GM12878 (cell line): ENCODE measurements around the gene PSMD13. TPM values are rescaled to one million over a fixed set of nuclear protein-coding genes. Genes with fewer than 3 reads are reported as not detected.

Experiments used
- ATAC-seq: fragments of 200-7000 bp; cut with Tn5 transposase; 3 replicates; pipeline ENCODE4 v1.9.1; 2020; ENCODE audit warnings: mild to moderate bottlenecking, moderate library complexity
- BruUV-seq: library from RNA; stranded (reverse); fragments of 400-500 nt; replicated peaks from 2 replicates; lab custom pipeline; 2021; lab: Mats Ljungman, UMichigan
- CTCF ChIA-PET: fragments of 300-600 bp; sonication (Branson Sonifier 250); formaldehyde crosslinking; extraction: SDS; loops from one replicate; lab custom pipeline; 2021; ENCODE audit warnings: inconsistent platforms; lab: Yijun Ruan, JAX
- POLR2A ChIA-PET: fragments of 350-600 bp; formaldehyde crosslinking; extraction: SDS; loops from one replicate; lab custom pipeline; 2021; ENCODE audit warnings: inconsistent platforms; lab: Charles Lee
- RAD21 ChIA-PET: fragments of 300-600 bp; sonication (Branson Sonifier 250); formaldehyde crosslinking; loops from one replicate; lab custom pipeline; 2023; ENCODE audit warnings: antibody characterized with exemption; ENCODE audit not compliant: unreplicated experiment; lab: Charles Lee
- SMC1A ChIA-PET: fragments of 300-600 bp; sonication (Branson Sonifier 250); formaldehyde crosslinking; loops from one replicate; lab custom pipeline; 2023; ENCODE audit not compliant: unreplicated experiment, uncharacterized antibody; lab: Charles Lee
- DNase-seq: peaks from one replicate; pipeline ENCODE4 v3.0.0-alpha.2; 2011; ENCODE audit warnings: low read depth, low spot score
- FAIRE-seq: peaks from 3 replicates; lab custom pipeline; 2011; peaks lifted over from hg19 to GRCh38; lab: Jason Lieb, UNC
- H2AFZ ChIP-seq: 2 replicates; pipeline ENCODE4 v1.6.0; 2011; ENCODE audit warnings: low read depth, low read length, control low read depth; ENCODE audit not compliant: control insufficient read depth
- H3K27ac ChIP-seq: 2 replicates; pipeline ENCODE4 v1.5.1; 2011; ENCODE audit warnings: control low read depth; ENCODE audit not compliant: control insufficient read depth, insufficient read depth
- H3K27me3 ChIP-seq, 2 experiments: replicated peaks in 1 of 2; 2 replicates each; pipeline versions ENCODE4 v1.6.0 to v1.6.1; 2011; ENCODE audit warnings: low read length in 1 of 2; ENCODE audit not compliant: control insufficient read depth in 2 of 2, insufficient read depth in 2 of 2
- H3K36me3 ChIP-seq, 2 experiments: 2 replicates each; pipeline ENCODE4 v1.5.1; 2011; ENCODE audit warnings: low read length in 1 of 2; ENCODE audit not compliant: control insufficient read depth in 2 of 2, insufficient read depth in 2 of 2
- H3K4me1 ChIP-seq: 2 replicates; pipeline ENCODE4 v1.6.1; 2011; ENCODE audit warnings: mild to moderate bottlenecking, low read length, moderate library complexity, mixed read lengths; ENCODE audit not compliant: control insufficient read depth, insufficient read depth
- H3K4me2 ChIP-seq: 2 replicates; pipeline ENCODE4 v1.6.0; 2011; ENCODE audit warnings: control low read depth; ENCODE audit not compliant: control insufficient read depth, insufficient read depth
- H3K4me3 ChIP-seq: fragments of 200-600 bp; sonication (generic); 2 replicates; pipeline ENCODE4 v1.5.1; 2016
- H3K79me2 ChIP-seq: 2 replicates; pipeline ENCODE4 v1.6.0; 2011; ENCODE audit warnings: low read length; ENCODE audit not compliant: control insufficient read depth, insufficient read depth
- H3K9ac ChIP-seq: 2 replicates; pipeline ENCODE4 v1.8.0; 2011; ENCODE audit warnings: low read length, control low read depth, mixed read lengths; ENCODE audit not compliant: control insufficient read depth, insufficient read depth
- H3K9me3 ChIP-seq: replicated peaks from 3 replicates; pipeline ENCODE4 v1.5.1; 2011; ENCODE audit warnings: mild to moderate bottlenecking, low read length; ENCODE audit not compliant: control insufficient read depth, insufficient read depth
- H4K20me1 ChIP-seq: 2 replicates; pipeline ENCODE4 v1.6.0; 2011; ENCODE audit not compliant: control insufficient read depth, insufficient read depth
- CBFB ChIP-seq: IDR thresholded peaks from 2 replicates; pipeline ENCODE4 v1.6.1; 2016; ENCODE audit warnings: antibody characterized with exemption, low read depth
- EED ChIP-seq: sonication (generic); IDR thresholded peaks from 2 replicates; pipeline ENCODE4 v1.6.1; 2016; ENCODE audit warnings: antibody characterized with exemption, low read depth
- GATAD2B ChIP-seq: fragments of 450-650 bp; conservative IDR thresholded peaks from 2 replicates; pipeline ENCODE4 v1.6.1; 2017; ENCODE audit warnings: low read depth, mild to moderate bottlenecking, moderate library complexity
- HDAC6 ChIP-seq: fragments of 200-600 bp; sonication (generic); IDR thresholded peaks from one replicate; pipeline ENCODE4 v1.8.0; 2017; ENCODE audit warnings: antibody characterized with exemption; ENCODE audit not compliant: unreplicated experiment
- IKZF1 ChIP-seq: fragments of 450-650 bp; conservative IDR thresholded peaks from 2 replicates; pipeline ENCODE4 v1.6.1; 2017; ENCODE audit warnings: antibody characterized with exemption, mild to moderate bottlenecking
- MEF2B ChIP-seq: fragments of 450-650 bp; IDR thresholded peaks from 2 replicates; pipeline ENCODE4 v1.6.1; 2018; ENCODE audit warnings: mild to moderate bottlenecking, moderate library complexity; ENCODE audit not compliant: partially characterized antibody, poor library complexity, severe bottlenecking
- NBN ChIP-seq: fragments of 450-650 bp; IDR thresholded peaks from 2 replicates; pipeline ENCODE4 v1.6.1; 2016
- RFX5 ChIP-seq: IDR thresholded peaks from 2 replicates; pipeline ENCODE4 v1.6.1; 2011; ENCODE audit warnings: low read depth, low read length, improper control_type of control experiment
- SIX5 ChIP-seq: IDR thresholded peaks from 2 replicates; pipeline ENCODE4 v1.6.1; 2011; ENCODE audit warnings: mild to moderate bottlenecking, low read depth, low read length, moderate library complexity; ENCODE audit not compliant: severe bottlenecking
- ZNF207 ChIP-seq: fragments of 450-650 bp; IDR thresholded peaks from 2 replicates; pipeline ENCODE4 v1.6.1; 2014; ENCODE audit warnings: antibody characterized with exemption, mild to moderate bottlenecking, borderline replicate concordance
- WGBS: methylation state at CpG from one replicate; pipeline ENCODE4 v1.1.6; 2016; ENCODE audit warnings: low lambda C conversion rate; ENCODE audit not compliant: insufficient replicate concordance, insufficient coverage; ENCODE audit errors: missing lambda C conversion rate; 5-methylcytosine and 5-hydroxymethylcytosine counted together
- in situ Hi-C: fragments of 300-500 bp; cut with MboI; formaldehyde crosslinking; loops from 9 replicates; pipeline ENCODE4 v1.14.3; 2018; ENCODE audit warnings: mixed read lengths
- intact Hi-C: fragments of 100-400 bp; cut with micrococcal nuclease; formaldehyde crosslinking; loops from one replicate; pipeline ENCODE4 v1.14.2; 2022; ENCODE audit not compliant: unreplicated experiment
- polyA plus RNA-seq, 11 experiments: library from polyadenylated mRNA; depleted of rRNA in 4 of 11; unstranded in 6 of 11; stranded (reverse) in 5 of 11; fragments of >200 nt; fragmentation: Nextera tagmentation in 4 of 11; fragmentation: Illumina TruSeq in 1 of 11; extraction: Ambion mirVana in 4 of 11; extraction: Trizol in 1 of 11; gene quantifications; 1 replicate in 1 of 11; 2 replicates in 10 of 11; pipeline versions ENCODE4 v1.2.1 to v1.2.3, GENCODE V29; 2011 to 2016; ENCODE audit warnings: inconsistent platforms in 2 of 11, missing spikeins in 2 of 11, low read depth in 1 of 11
- total RNA-seq, 4 experiments: library from RNA; depleted of rRNA in 3 of 4; stranded (reverse); fragments of >200 nt in 3 of 4; fragmentation: Illumina TruSeq in 1 of 4; extraction: Trizol in 1 of 4; gene quantifications; 2 replicates each; pipeline versions ENCODE4 v1.2.1 to v1.2.3, GENCODE V29; 2013 to 2021
- TF ChIP-seq, protein P1 (sequence below): fragments of 450-650 bp; IDR thresholded peaks from 2 replicates; pipeline ENCODE4 v1.6.1; 2017; ENCODE audit warnings: mild to moderate bottlenecking, low read depth, inconsistent platforms; ENCODE audit not compliant: poor library complexity, severe bottlenecking

The PSMD13 gene
- total and polyA plus RNA-seq, 10 of the 15 experiments (the other 5 are each of a cell fraction or from before 2014, with no cell fraction given): 141 to 303 (median 177) TPM

DNA sequence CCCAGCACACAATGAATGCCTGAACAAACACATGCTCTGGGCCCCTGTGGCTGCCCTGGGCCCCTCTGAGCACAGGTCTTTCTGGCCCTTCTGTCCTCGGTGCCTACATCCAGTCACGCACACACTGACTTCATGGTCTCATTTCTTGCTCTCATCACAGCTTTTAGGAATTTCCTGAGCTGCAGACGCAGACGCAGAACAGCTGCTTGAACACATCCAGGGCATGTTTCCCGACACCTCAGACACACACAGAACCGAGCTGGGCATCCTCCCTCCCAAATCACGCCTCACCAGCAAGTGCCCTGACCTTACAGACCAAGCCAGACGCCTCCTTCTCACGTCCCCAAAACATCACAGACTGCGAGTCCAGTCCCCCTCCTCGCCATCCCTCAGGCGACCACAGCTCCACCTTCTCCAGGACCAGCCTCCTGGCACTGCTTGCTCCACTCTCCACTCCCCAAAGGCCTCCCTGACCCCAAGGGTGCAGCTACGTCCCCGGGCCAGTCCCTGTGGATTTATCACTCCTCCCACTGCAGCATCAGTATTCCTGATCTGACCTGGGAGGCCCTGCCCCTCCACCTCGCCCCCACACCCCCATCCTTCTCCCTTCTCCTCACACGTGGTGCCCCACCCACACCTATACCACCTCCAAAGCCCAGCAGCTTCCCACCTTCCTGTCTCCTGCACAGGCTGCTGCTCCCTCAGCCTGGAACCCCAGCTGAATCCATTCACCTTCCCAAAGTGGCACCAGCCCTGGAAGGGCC, 13.6 kb upstream of the PSMD13 start:
- SMC1A ChIA-PET: no interaction called here

More for the DNA sequence above, 13.6 kb upstream of the PSMD13 start:
- WGBS: 80% methylated on average over 15 of the region's 16 CpGs
- no peak overlapping the region for H2AFZ ChIP-seq
- TF ChIP-seq SIX5 (no peak), NBN (no peak), GATAD2B (no peak), RFX5 (no peak), EED (no peak), IKZF1 (no peak), HDAC6 (no peak), MEF2B (no peak), CBFB (no peak), ZNF207 (no peak)
- TF ChIP-seq, protein P1, sequence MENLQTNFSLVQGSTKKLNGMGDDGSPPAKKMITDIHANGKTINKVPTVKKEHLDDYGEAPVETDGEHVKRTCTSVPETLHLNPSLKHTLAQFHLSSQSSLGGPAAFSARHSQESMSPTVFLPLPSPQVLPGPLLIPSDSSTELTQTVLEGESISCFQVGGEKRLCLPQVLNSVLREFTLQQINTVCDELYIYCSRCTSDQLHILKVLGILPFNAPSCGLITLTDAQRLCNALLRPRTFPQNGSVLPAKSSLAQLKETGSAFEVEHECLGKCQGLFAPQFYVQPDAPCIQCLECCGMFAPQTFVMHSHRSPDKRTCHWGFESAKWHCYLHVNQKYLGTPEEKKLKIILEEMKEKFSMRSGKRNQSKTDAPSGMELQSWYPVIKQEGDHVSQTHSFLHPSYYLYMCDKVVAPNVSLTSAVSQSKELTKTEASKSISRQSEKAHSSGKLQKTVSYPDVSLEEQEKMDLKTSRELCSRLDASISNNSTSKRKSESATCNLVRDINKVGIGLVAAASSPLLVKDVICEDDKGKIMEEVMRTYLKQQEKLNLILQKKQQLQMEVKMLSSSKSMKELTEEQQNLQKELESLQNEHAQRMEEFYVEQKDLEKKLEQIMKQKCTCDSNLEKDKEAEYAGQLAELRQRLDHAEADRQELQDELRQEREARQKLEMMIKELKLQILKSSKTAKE: no peak
- TF ChIP-seq, all 136 proteins: peak for 0
- H3K27me3 ChIP-seq: no peaks in the 10 kb centered on the region
- H3K4me2 ChIP-seq: no peak overlapping the region
- ATAC-seq (no peak), DNase-seq (no peak), FAIRE-seq (no peak)
- no peak overlapping the region for H3K4me3 ChIP-seq
- ChIA-PET CTCF (no interaction called here), RAD21 (no interaction called here), POLR2A (no interaction called here)
- H3K36me3 ChIP-seq: peaks cover 0 to 3% of the 10 kb centered on the region in 2 experiments; a peak in 2 of 4 replicates
- no peaks in the 10 kb centered on the region for H3K79me2 ChIP-seq
- no peaks in the 10 kb centered on the region for H3K9me3 ChIP-seq
- H3K4me1 ChIP-seq: no peaks in the 10 kb centered on the region
- intact Hi-C loops: no loop called here
- no peak overlapping the region for H3K27ac ChIP-seq
- in situ Hi-C loops: no loop called here
- no TSS peak for BruUV-seq
- no peak overlapping the region for H3K9ac ChIP-seq
- no peaks in the 10 kb centered on the region for H4K20me1 ChIP-seq
